H9 (cell line): Measurements from ENCODE around the gene EPHA8. TPM values are rescaled to one million over a fixed set of nuclear protein-coding genes. Genes with fewer than 3 reads are reported as not detected.

Experiments
- DNase-seq: peaks from one replicate; pipeline ENCODE4 v3.0.0-alpha.2; 2017
- H2AFZ ChIP-seq: one replicate; pipeline ENCODE4 v1.6.1; 2013; ENCODE audit warnings: mild to moderate bottlenecking, low read length, control low read depth, moderate library complexity
- H2AK5ac ChIP-seq: 2 replicates; pipeline ENCODE4 v1.6.1; 2013; ENCODE audit warnings: low read length, control low read depth, mixed read lengths; ENCODE audit not compliant: insufficient read length
- H2BK120ac ChIP-seq: one replicate; pipeline ENCODE4 v1.6.1; 2013; ENCODE audit warnings: low read depth, mild to moderate bottlenecking, low read length, control low read depth, inconsistent platforms; ENCODE audit not compliant: poor library complexity, severe bottlenecking
- H2BK12ac ChIP-seq: 2 replicates; pipeline ENCODE4 v1.6.1; 2013; ENCODE audit warnings: low read length, control low read depth, mixed read lengths, low read depth; ENCODE audit not compliant: insufficient read length
- H2BK15ac ChIP-seq: 2 replicates; pipeline ENCODE4 v1.6.1; 2013; ENCODE audit warnings: low read depth, low read length, control low read depth
- H2BK20ac ChIP-seq: one replicate; pipeline ENCODE4 v1.6.1; 2013; ENCODE audit warnings: low read depth, mild to moderate bottlenecking, low read length, control low read depth, inconsistent platforms; ENCODE audit not compliant: poor library complexity, severe bottlenecking
- H2BK5ac ChIP-seq: 2 replicates; pipeline ENCODE4 v1.6.1; 2013; ENCODE audit warnings: low read length, control low read depth, mixed read lengths; ENCODE audit not compliant: insufficient read length
- H3K14ac ChIP-seq: 2 replicates; pipeline ENCODE4 v1.6.1; 2013; ENCODE audit warnings: low read length, control low read depth; ENCODE audit not compliant: insufficient read depth
- H3K18ac ChIP-seq: 2 replicates; pipeline ENCODE4 v1.6.1; 2013; ENCODE audit warnings: low read depth, mild to moderate bottlenecking, mixed read lengths, low read length, control low read depth; ENCODE audit not compliant: insufficient read length
- H3K23ac ChIP-seq: 2 replicates; pipeline ENCODE4 v1.6.1; 2013; ENCODE audit warnings: low read length, control low read depth, mixed read lengths, low read depth; ENCODE audit not compliant: insufficient read length
- H3K23me2 ChIP-seq: 2 replicates; pipeline ENCODE4 v1.6.1; 2013; ENCODE audit warnings: low read depth, mild to moderate bottlenecking, mixed read lengths, low read length, control low read depth; ENCODE audit not compliant: insufficient read length, poor library complexity, severe bottlenecking
- H3K27ac ChIP-seq: 2 replicates; pipeline ENCODE4 v1.5.1; 2013; ENCODE audit warnings: low read length, control low read depth, mixed read lengths, low read depth; ENCODE audit not compliant: insufficient read length
- H3K27me3 ChIP-seq: 2 replicates; pipeline ENCODE4 v1.6.1; 2013; ENCODE audit warnings: low read length, control low read depth, inconsistent platforms; ENCODE audit not compliant: insufficient read depth
- H3K4ac ChIP-seq: 2 replicates; pipeline ENCODE4 v1.6.1; 2013; ENCODE audit warnings: low read depth, mild to moderate bottlenecking, control low read depth, inconsistent platforms, low read length, moderate library complexity
- H3K4me1 ChIP-seq: 2 replicates; pipeline ENCODE4 v1.6.1; 2013; ENCODE audit warnings: low read length, control low read depth, inconsistent platforms; ENCODE audit not compliant: insufficient read depth
- H3K4me2 ChIP-seq: 2 replicates; pipeline ENCODE4 v1.6.1; 2013; ENCODE audit warnings: low read length, control low read depth, mixed read lengths; ENCODE audit not compliant: insufficient read length, insufficient read depth
- H3K56ac ChIP-seq: 2 replicates; pipeline ENCODE4 v1.6.1; 2013; ENCODE audit warnings: low read depth, mild to moderate bottlenecking, mixed read lengths, low read length, control low read depth; ENCODE audit not compliant: insufficient read length
- H3K79me1 ChIP-seq: 2 replicates; pipeline ENCODE4 v1.6.1; 2013; ENCODE audit warnings: low read depth, mild to moderate bottlenecking, moderate library complexity, low read length, control low read depth, inconsistent platforms; ENCODE audit not compliant: insufficient read depth, poor library complexity, severe bottlenecking
- H3K79me2 ChIP-seq: 2 replicates; pipeline ENCODE4 v1.6.1; 2013; ENCODE audit warnings: low read length, control low read depth, inconsistent platforms; ENCODE audit not compliant: insufficient read depth
- H3K9ac ChIP-seq: 2 replicates; pipeline ENCODE4 v1.6.1; 2013; ENCODE audit warnings: low read length, control low read depth, mixed read lengths; ENCODE audit not compliant: insufficient read length; ENCODE audit errors: extremely low read depth
- H3K9me3 ChIP-seq: one replicate; pipeline ENCODE4 v1.6.1; 2013; ENCODE audit warnings: low read depth, low read length, inconsistent platforms; ENCODE audit not compliant: control insufficient read depth
- H3T11ph ChIP-seq: one replicate; pipeline ENCODE4 v1.6.1; 2013; ENCODE audit warnings: mild to moderate bottlenecking, low read length, control low read depth, inconsistent platforms
- H4K20me1 ChIP-seq: one replicate; pipeline ENCODE4 v1.6.1; 2013; ENCODE audit not compliant: control insufficient read depth, insufficient read length, insufficient read depth
- H4K5ac ChIP-seq: 2 replicates; pipeline ENCODE4 v1.6.1; 2013; ENCODE audit warnings: low read depth, mild to moderate bottlenecking, mixed read lengths, low read length, control low read depth; ENCODE audit not compliant: insufficient read length
- H4K8ac ChIP-seq: replicated peaks from 2 replicates; pipeline ENCODE4 v1.6.1; 2013; ENCODE audit warnings: low read length, control low read depth, mixed read lengths, low read depth; ENCODE audit not compliant: insufficient read length
- H4K91ac ChIP-seq: 2 replicates; pipeline ENCODE4 v1.6.1; 2013; ENCODE audit warnings: low read depth, mild to moderate bottlenecking, moderate library complexity, mixed read lengths, low read length, control low read depth; ENCODE audit not compliant: insufficient read length
- H3K27ac Mint-ChIP-seq, 3 experiments: 2 replicates in 2 of 3; 3 replicates in 1 of 3; pipeline ENCODE4 v1.8.0; 2020 to 2021; ENCODE audit warnings: mixed read lengths in 3 of 3, mild to moderate bottlenecking in 1 of 3, moderate library complexity in 1 of 3
- H3K27me3 Mint-ChIP-seq: 2 replicates; pipeline ENCODE4 v1.8.0; 2021; ENCODE audit warnings: low read depth, mild to moderate bottlenecking, moderate library complexity, mixed read lengths
- H3K36me3 Mint-ChIP-seq, 3 experiments: 2 replicates in 2 of 3; 3 replicates in 1 of 3; pipeline ENCODE4 v1.8.0; 2020 to 2021; ENCODE audit warnings: low read depth in 3 of 3, mixed read lengths in 3 of 3; ENCODE audit not compliant: insufficient read depth in 1 of 3
- H3K4me1 Mint-ChIP-seq, 2 experiments: 2 replicates each; pipeline ENCODE4 v1.8.0; 2020; ENCODE audit warnings: mixed read lengths in 2 of 2
- H3K4me3 Mint-ChIP-seq, 2 experiments: 2 replicates in 1 of 2; 3 replicates in 1 of 2; pipeline ENCODE4 v1.8.0; 2020 to 2021; ENCODE audit warnings: mild to moderate bottlenecking in 2 of 2, mixed read lengths in 2 of 2, moderate library complexity in 1 of 2
- H3K9me3 Mint-ChIP-seq, 2 experiments: 2 replicates in 1 of 2; 3 replicates in 1 of 2; pipeline ENCODE4 v1.8.0; 2020; ENCODE audit warnings: mild to moderate bottlenecking in 2 of 2, mixed read lengths in 2 of 2, moderate library complexity in 1 of 2
- WGBS: extraction: QIAGEN DNeasy Blood & Tissue Kit; methylation state at CpG from one replicate; pipeline ENCODE4 v1.1.7; 2013; ENCODE audit warnings: missing lambda C conversion rate, low lambda C conversion rate, mixed read lengths; ENCODE audit not compliant: insufficient read length; ENCODE audit errors: extremely low coverage; 5-methylcytosine and 5-hydroxymethylcytosine counted together
- total RNA-seq: library from RNA; stranded (reverse); gene quantifications from 2 replicates; pipeline ENCODE4 v1.2.1, GENCODE V29; 2021
- TF ChIP-seq, protein P1 (sequence below): fragments of 200-600 bp; sonication (generic); conservative IDR thresholded peaks from 3 replicates; pipeline ENCODE4 v1.8.0; 2021; ENCODE audit warnings: antibody characterized with exemption, mild to moderate bottlenecking

EPHA8 gene
- total RNA-seq, 1 experiment from 2014 or later: 3.4 TPM

- H3K56ac ChIP-seq: no peak overlapping the region
- no peak overlapping the region for H2BK5ac ChIP-seq
- H3K18ac ChIP-seq: no peak overlapping the region
- H2BK120ac ChIP-seq: no peak overlapping the region
- H3K79me1 ChIP-seq: no peaks in the 10 kb centered on the region
- H3K27me3 Mint-ChIP-seq: peaks cover 83% of the 10 kb centered on the region
- no peaks in the 10 kb centered on the region for H4K20me1 ChIP-seq
- no peaks in the 10 kb centered on the region for H3K36me3 Mint-ChIP-seq
- no peak overlapping the region for H3K27ac Mint-ChIP-seq
- no peak overlapping the region for H3T11ph ChIP-seq
- no peaks in the 10 kb centered on the region for H3K27me3 ChIP-seq
- TF ChIP-seq, protein P1, sequence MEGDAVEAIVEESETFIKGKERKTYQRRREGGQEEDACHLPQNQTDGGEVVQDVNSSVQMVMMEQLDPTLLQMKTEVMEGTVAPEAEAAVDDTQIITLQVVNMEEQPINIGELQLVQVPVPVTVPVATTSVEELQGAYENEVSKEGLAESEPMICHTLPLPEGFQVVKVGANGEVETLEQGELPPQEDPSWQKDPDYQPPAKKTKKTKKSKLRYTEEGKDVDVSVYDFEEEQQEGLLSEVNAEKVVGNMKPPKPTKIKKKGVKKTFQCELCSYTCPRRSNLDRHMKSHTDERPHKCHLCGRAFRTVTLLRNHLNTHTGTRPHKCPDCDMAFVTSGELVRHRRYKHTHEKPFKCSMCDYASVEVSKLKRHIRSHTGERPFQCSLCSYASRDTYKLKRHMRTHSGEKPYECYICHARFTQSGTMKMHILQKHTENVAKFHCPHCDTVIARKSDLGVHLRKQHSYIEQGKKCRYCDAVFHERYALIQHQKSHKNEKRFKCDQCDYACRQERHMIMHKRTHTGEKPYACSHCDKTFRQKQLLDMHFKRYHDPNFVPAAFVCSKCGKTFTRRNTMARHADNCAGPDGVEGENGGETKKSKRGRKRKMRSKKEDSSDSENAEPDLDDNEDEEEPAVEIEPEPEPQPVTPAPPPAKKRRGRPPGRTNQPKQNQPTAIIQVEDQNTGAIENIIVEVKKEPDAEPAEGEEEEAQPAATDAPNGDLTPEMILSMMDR: no peak
- no peak overlapping the region for H2BK20ac ChIP-seq
- no peak overlapping the region for H2AK5ac ChIP-seq
- H4K5ac ChIP-seq: no peak overlapping the region
- no peak overlapping the region for H3K4me3 Mint-ChIP-seq
- peaks cover 0 to 3% of the 10 kb centered on the region in 2 experiments; a peak in 2 of 5 replicates for H3K9me3 Mint-ChIP-seq
- H2AFZ ChIP-seq: no peak overlapping the region
- H3K4me1 ChIP-seq: no peaks in the 10 kb centered on the region
- H3K14ac ChIP-seq: no peak overlapping the region
- H3K4ac ChIP-seq: no peak overlapping the region
- H2BK15ac ChIP-seq: no peak overlapping the region
- WGBS: no CpG with 5 or more reads among the region's 3 CpGs
- no peak overlapping the region for H2BK12ac ChIP-seq
- H3K23me2 ChIP-seq: no peaks in the 10 kb centered on the region
- H3K23ac ChIP-seq: no peak overlapping the region
- H4K91ac ChIP-seq: no peak overlapping the region
- no peak for DNase-seq
- H3K4me1 Mint-ChIP-seq: peaks cover 41 to 84% of the 10 kb centered on the region in 2 experiments
- no peak overlapping the region for H3K9ac ChIP-seq
- H3K27ac ChIP-seq: no peak overlapping the region
- H3K4me2 ChIP-seq: no peak overlapping the region
- no peak overlapping the region for H4K8ac ChIP-seq
- H3K9me3 ChIP-seq: no peaks in the 10 kb centered on the region
- H3K79me2 ChIP-seq: no peaks in the 10 kb centered on the region
Measured at GRCh38 chr1:22608361-22608760, 45.1 kb downstream of the EPHA8 start.
